Spleen (tissue), 11 donors: ENCODE results near the gene HCFC1R1. TPM values are rescaled to one million over a fixed set of nuclear protein-coding genes. Genes with fewer than 3 reads are reported as not detected.

Experiments
- DNase-seq: peaks from one replicate; pipeline ENCODE4 v3.0.0-alpha.2; 2020
- H3K27ac ChIP-seq, 8 donors: fragments of 200-600 bp; sonication (generic) in 7 of 8; 1 replicate in 4 of 8; 2 replicates in 4 of 8; pipeline versions ENCODE4 v1.5.0 to v1.8.0; 2016 to 2021; ENCODE audit warnings: inconsistent platforms in 4 of 8, mild to moderate bottlenecking in 4 of 8, moderate library complexity in 1 of 8
- H3K27me3 ChIP-seq, 7 donors: fragments of 200-600 bp; sonication (generic) in 6 of 7; replicated peaks in 1 of 7; 1 replicate in 4 of 7; 2 replicates in 3 of 7; pipeline versions ENCODE4 v1.5.0 to v1.8.0; 2016 to 2021; ENCODE audit warnings: inconsistent platforms in 3 of 7, mild to moderate bottlenecking in 1 of 7
- H3K36me3 ChIP-seq, 6 donors: fragments of 200-600 bp; sonication (generic) in 5 of 6; 1 replicate in 4 of 6; 2 replicates in 2 of 6; pipeline versions ENCODE4 v1.5.0 to v1.8.0; 2016 to 2021; ENCODE audit warnings: inconsistent platforms in 2 of 6
- H3K4me1 ChIP-seq, 6 donors: fragments of 200-600 bp; sonication (generic) in 5 of 6; 1 replicate in 3 of 6; 2 replicates in 3 of 6; pipeline versions ENCODE4 v1.5.0 to v1.8.0; 2016 to 2021; ENCODE audit warnings: inconsistent platforms in 3 of 6
- H3K4me3 ChIP-seq, 8 donors: fragments of 200-600 bp; sonication (generic) in 7 of 8; 1 replicate in 4 of 8; 2 replicates in 4 of 8; pipeline versions ENCODE4 v1.5.0 to v1.8.0; 2016 to 2021; ENCODE audit warnings: inconsistent platforms in 4 of 8, mild to moderate bottlenecking in 4 of 8, moderate library complexity in 2 of 8
- H3K9me3 ChIP-seq, 8 donors: fragments of 200-600 bp; sonication (generic) in 7 of 8; 1 replicate in 4 of 8; 2 replicates in 4 of 8; pipeline versions ENCODE4 v1.5.0 to v1.8.0; 2016 to 2021; ENCODE audit warnings: inconsistent platforms in 4 of 8
- POLR2A ChIP-seq, 3 donors: fragments of 450-650 bp; IDR thresholded peaks; one replicate each; pipeline ENCODE4 v1.5.1; 2017; ENCODE audit warnings: antibody characterized with exemption in 3 of 3, mild to moderate bottlenecking in 1 of 3
- POLR2AphosphoS5 ChIP-seq, 3 donors: sonication (generic); formaldehyde crosslinking; IDR thresholded peaks; one replicate each; pipeline ENCODE4 v1.5.1; 2017; ENCODE audit warnings: antibody characterized with exemption in 3 of 3
- WGBS, 5 donors: extraction: QIAGEN DNeasy Blood & Tissue Kit in 3 of 5; methylation state at CpG; one replicate each; pipeline versions ENCODE4 v1.1.5 to v1.1.7; 2013 to 2018; 5-methylcytosine and 5-hydroxymethylcytosine counted together
- intact Hi-C: fragments of 100-400 bp; cut with DNase I; formaldehyde crosslinking; loops from one replicate; pipeline ENCODE4 v1.15.0; 2023; ENCODE audit warnings: low total_unique reads
- polyA plus RNA-seq, 3 donors: library from polyadenylated mRNA; stranded (reverse); fragments of 200-250 nt; gene quantifications; one replicate each; pipeline ENCODE4 v1.2.1, GENCODE V29; 2013
- total RNA-seq, 7 donors: library from RNA; depleted of rRNA in 3 of 7; stranded (reverse); fragments of >200 nt in 3 of 7; fragmentation: NEBNext Ultra II Directional in 4 of 7; extraction: Animal tissue kit (Norgen Biotek cat#: 25700) in 4 of 7; gene quantifications; one replicate each; pipeline versions ENCODE4 v1.1.0 to v1.2.1, GENCODE V29; 2016 to 2021
- TF ChIP-seq, protein P1 (sequence below), 11 experiments: fragments of 200-600 bp in 7 of 11; fragments of 450-650 bp in 4 of 11; sonication (generic) in 4 of 11; IDR thresholded peaks in 8 of 11; conservative IDR thresholded peaks in 3 of 11; 1 replicate in 7 of 11; 2 replicates in 4 of 11; pipeline versions ENCODE4 v1.4.0 to v1.8.0; 2016 to 2021; ENCODE audit warnings: antibody characterized with exemption in 11 of 11, inconsistent platforms in 4 of 11, mild to moderate bottlenecking in 1 of 11
- donor health status: healthy with polysubstance abuse.
- donor health status: DM: no; HTN: no; CAD: no; lungs with moderate emphysema.
- donor health status: DM: no; HTN: no; CAD: no.
- donor health status: Bipolar disorder and iron deficiency.
- donor health status: healthy.
- donor health status: DM: no; HTN: no; CAD: no.
- donor health status: DM: yes; HTN: yes; CAD: no.

The HCFC1R1 gene
- total and polyA plus RNA-seq, 10 donors = 15.5 to 74.5 (median 27.2) TPM

DNA sequence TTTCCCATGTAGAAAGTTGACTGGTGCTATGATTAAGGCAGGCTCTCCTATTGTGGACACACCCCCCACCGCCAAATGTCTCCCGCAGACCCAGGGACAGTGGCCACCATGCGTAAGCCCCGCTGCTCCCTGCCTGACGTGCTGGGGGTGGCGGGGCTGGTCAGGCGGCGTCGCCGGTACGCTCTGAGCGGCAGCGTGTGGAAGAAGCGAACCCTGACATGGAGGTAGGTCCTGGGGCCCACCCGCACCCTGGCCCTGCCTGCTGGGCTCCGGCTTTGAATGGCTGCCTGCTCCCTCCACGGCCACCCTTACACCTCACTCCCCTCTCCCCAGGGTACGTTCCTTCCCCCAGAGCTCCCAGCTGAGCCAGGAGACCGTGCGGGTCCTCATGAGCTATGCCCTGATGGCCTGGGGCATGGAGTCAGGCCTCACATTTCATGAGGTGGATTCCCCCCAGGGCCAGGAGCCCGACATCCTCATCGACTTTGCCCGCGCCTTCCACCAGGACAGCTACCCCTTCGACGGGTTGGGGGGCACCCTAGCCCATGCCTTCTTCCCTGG is 26.3 kb upstream of the HCFC1R1 start:
- peaks cover 20 to 83% (median 31%) of the 10 kb centered on the region in 6 donors for H3K4me1 ChIP-seq
- peak; percentile 11 to 75 (median 50) for TF ChIP-seq POLR2AphosphoS5 (IDR thresholded peaks at IDR 0.05)
- TF ChIP-seq, protein P1, sequence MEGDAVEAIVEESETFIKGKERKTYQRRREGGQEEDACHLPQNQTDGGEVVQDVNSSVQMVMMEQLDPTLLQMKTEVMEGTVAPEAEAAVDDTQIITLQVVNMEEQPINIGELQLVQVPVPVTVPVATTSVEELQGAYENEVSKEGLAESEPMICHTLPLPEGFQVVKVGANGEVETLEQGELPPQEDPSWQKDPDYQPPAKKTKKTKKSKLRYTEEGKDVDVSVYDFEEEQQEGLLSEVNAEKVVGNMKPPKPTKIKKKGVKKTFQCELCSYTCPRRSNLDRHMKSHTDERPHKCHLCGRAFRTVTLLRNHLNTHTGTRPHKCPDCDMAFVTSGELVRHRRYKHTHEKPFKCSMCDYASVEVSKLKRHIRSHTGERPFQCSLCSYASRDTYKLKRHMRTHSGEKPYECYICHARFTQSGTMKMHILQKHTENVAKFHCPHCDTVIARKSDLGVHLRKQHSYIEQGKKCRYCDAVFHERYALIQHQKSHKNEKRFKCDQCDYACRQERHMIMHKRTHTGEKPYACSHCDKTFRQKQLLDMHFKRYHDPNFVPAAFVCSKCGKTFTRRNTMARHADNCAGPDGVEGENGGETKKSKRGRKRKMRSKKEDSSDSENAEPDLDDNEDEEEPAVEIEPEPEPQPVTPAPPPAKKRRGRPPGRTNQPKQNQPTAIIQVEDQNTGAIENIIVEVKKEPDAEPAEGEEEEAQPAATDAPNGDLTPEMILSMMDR (IDR thresholded peaks at IDR 0.05 in 8 of 11, conservative IDR thresholded peaks at IDR 0.05 in 3 of 11) = no peak
- H3K36me3 ChIP-seq = peaks cover 0 to 20% (median 0%) of the 10 kb centered on the region in 6 donors
- peaks cover 0 to 55% (median 31%) of the 10 kb centered on the region in 7 donors for H3K27me3 ChIP-seq
- 83 to 85% (median 84%) methylated on average over 24 to 26 of the region's 26 CpGs for WGBS, 5 donors
- H3K9me3 ChIP-seq = no peaks in the 10 kb centered on the region
- no peak for DNase-seq
- peak overlapping the region in 7 of 8 donors; percentile 51 to 95 (median 81) for H3K27ac ChIP-seq
- H3K4me3 ChIP-seq = peak overlapping the region in 4 of 8 donors; percentile 17 to 84 (median 44)
- intact Hi-C loops = loop anchor here (10.0 kb wide), 1 partner anchor 115 kb away; no protein-coding TSS in a partner anchor

DNA sequence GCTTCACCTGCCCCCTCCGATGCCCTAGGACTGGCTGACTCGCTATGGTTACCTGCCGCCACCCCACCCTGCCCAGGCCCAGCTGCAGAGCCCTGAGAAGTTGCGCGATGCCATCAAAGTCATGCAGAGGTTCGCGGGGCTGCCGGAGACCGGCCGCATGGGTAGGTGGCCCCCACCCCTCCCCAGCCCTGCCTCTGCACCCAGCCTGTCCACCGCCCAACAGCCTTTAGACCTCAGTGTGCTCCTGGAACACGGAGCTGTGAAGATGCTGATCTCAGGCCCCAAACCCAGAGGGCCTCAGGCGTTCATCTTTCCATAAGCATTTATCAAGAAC is 23.6 kb upstream of the HCFC1R1 start:
- Histone ChIP-seq H3K9me3 (no peaks in the 10 kb centered on the region), H3K27me3 (peaks cover 0 to 82% (median 57%) of the 10 kb centered on the region in 7 donors), H3K4me1 (peaks cover 17 to 87% (median 28%) of the 10 kb centered on the region in 6 donors), H3K27ac (peak overlapping the region in 7 of 8 donors; percentile 69 to 95 (median 81)), H3K4me3 (peak overlapping the region in 6 of 8 donors; percentile 6 to 84 (median 60)), H3K36me3 (peaks cover 0 to 11% (median 0%) of the 10 kb centered on the region in 6 donors)
- TF ChIP-seq POLR2AphosphoS5 (IDR thresholded peaks at IDR 0.05) = peak in 1 of 3 donors; percentile 64
- TF ChIP-seq, protein P1 (IDR thresholded peaks at IDR 0.05 in 8 of 11, conservative IDR thresholded peaks at IDR 0.05 in 3 of 11) = no peak
- intact Hi-C loops = no loop called here
- WGBS, 5 donors = 12 to 24% (median 19%) methylated on average over 2 to 13 of the region's 13 CpGs
- DNase-seq = no peak

DNA sequence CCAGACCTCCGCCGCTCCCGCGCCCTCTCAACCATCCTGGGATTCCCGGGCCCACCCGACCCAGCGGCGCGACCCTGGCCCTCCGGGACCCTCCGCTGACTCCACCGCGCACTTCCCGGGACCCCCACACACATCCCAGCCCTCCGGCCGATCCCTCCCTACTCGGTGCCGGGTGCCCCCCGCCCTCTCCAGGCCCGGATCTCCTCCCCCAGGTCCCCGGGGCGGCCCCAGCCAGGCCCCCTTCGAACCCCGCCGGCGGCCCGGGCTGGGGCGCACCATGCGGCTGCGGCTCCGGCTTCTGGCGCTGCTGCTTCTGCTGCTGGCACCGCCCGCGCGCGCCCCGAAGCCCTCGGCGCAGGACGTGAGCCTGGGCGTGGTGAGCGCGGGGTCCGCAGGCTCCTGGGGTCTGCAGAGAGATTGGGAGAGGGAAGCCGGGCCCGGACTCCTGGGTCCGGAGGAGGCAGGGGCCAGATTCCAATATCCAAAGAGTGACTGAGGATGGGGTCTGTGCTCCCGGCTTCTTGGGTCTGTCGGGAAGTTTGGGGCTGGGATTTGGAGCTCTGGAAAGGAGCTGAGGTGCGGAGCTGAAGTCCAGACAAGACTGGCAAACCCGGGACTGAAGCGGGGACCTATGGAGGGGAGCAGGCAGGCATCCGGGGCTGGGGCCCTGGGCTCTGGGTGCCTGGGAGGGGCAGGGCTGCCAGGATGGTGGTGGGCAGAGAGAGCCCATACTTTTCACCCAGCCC is 23.1 kb upstream of the HCFC1R1 start:
- H3K27me3 ChIP-seq = peaks cover 0 to 87% (median 57%) of the 10 kb centered on the region in 7 donors
- DNase-seq = peak; percentile 86
- H3K4me1 ChIP-seq = peaks cover 17 to 82% (median 28%) of the 10 kb centered on the region in 6 donors
- H3K9me3 ChIP-seq = no peaks in the 10 kb centered on the region
- peak overlapping the region in 7 of 8 donors; percentile 69 to 95 (median 81) for H3K27ac ChIP-seq
- H3K4me3 ChIP-seq = peak overlapping the region; percentile 38 to 84 (median 60)
- 1 to 3% (median 2%) methylated on average over 21 to 54 of the region's 54 CpGs for WGBS, 5 donors
- peaks cover 0 to 11% (median 0%) of the 10 kb centered on the region in 6 donors for H3K36me3 ChIP-seq
- TF ChIP-seq POLR2A (IDR thresholded peaks at IDR 0.05) = no peak
- TF ChIP-seq, protein P1 (IDR thresholded peaks at IDR 0.05 in 8 of 11, conservative IDR thresholded peaks at IDR 0.05 in 3 of 11) = no peak
- TF ChIP-seq POLR2AphosphoS5 (IDR thresholded peaks at IDR 0.05) = no peak
- intact Hi-C loops = no loop called here
